NCI-H510A (cell line): ENCODE measurements around the gene NDUFB10.

ENCODE experiments used
- DNase-seq: peaks from one replicate; lab custom pipeline; 2025; lab: John Stamatoyannopoulos, UW

The NDUFB10 gene

GRCh38 chr16:1971796-1972489 lies 12.6 kb downstream of the NDUFB10 start, which contains the start of gene TBL3:
Gene TBL3 (plus strand): TSS chr16:1972053. CDS start chr16:1972165, 112 bp downstream.
- DNase-seq, result peak; percentile 81

- no peak for DNase-seq
Observed at GRCh38 chr16:1972490-1972877, 13.1 kb downstream of the NDUFB10 start.

- no peak for DNase-seq
Observed at GRCh38 chr16:1973461-1974156, 14.3 kb downstream of the NDUFB10 start.

DNA sequence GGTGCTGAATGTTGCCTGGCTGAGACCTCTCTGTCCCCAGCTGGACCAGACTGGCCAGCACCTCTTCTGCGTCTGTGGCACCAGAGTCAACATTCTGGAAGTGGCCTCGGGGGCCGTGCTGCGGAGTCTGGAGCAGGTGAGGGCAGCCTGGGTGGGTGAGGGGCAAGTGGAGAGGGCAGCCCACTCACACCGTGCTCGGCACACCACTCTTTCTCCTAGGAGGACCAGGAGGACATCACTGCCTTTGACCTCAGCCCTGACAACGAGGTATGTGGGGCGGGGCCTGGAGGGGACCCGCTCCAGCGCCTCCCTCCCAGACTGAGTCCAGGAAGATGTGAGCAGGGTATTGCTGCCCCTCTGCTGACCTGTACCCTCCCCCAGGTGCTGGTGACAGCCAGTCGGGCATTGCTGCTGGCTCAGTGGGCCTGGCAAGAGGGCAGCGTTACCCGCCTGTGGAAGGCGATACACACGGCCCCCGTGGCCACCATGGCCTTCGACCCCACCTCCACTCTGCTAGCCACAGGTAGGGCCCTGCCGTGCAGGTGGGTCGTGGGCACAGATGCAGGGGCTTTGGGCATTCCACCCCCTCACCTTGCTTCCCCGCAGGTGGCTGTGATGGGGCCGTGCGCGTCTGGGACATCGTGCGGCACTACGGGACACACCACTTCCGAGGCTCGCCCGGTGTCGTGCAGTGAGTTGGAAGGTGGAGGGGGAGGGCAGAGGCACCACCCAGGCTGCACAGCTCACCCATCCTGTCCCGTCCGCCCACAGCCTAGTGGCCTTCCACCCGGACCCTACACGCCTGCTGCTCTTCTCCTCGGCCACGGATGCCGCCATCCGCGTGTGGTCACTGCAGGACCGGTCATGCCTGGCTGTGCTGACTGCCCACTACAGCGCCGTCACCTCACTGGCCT lies 15.1 kb downstream of the NDUFB10 start:
- DNase-seq, result no peak

- DNase-seq, result no peak
Observed at GRCh38 chr16:1975432-1976215, 16.3 kb downstream of the NDUFB10 start.

GRCh38 chr16:1976216-1976520 lies 16.8 kb downstream of the NDUFB10 start:
- DNase-seq, result no peak

- no peak for DNase-seq
Observed at GRCh38 chr16:1976951-1977874, 17.9 kb downstream of the NDUFB10 start.

- no peak for DNase-seq
Observed at GRCh38 chr16:1977875-1978268, 18.5 kb downstream of the NDUFB10 start.

DNA sequence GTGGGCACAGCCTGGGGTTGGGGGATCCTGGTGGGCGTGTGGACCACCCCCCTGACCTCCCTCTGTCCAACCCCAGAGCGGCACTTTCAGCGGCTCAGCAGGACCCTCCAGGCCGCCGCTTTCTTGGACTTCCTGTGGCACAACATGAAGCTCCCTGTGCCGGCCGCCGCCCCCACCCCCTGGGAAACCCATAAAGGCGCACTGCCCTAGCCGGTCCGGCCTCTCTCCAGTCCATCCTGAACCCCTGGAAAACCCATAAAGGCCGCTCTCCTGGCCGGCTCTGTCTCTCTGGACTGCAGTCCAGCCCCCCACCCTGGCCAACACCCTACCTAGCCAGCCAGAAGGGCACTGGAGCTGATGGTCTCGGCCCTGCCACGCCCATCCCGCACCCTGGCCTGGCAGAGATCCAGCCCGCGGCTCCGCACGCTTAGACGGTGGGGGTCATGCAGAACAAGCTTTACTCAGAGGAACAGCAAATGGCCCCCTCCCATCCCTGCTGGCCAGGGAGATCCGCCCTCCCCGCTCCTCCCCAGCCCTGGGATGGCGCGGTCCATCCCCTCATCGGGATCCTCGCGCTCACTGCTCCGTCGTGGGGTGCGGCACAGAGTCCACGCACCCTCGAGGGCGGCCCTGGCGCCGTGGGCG lies 19.3 kb downstream of the NDUFB10 start:
- no peak for DNase-seq

GRCh38 chr16:1979271-1980029 lies 20.1 kb downstream of the NDUFB10 start:
- no peak for DNase-seq

- no peak for DNase-seq
Observed at GRCh38 chr16:1980030-1980769, 20.9 kb downstream of the NDUFB10 start.

DNA sequence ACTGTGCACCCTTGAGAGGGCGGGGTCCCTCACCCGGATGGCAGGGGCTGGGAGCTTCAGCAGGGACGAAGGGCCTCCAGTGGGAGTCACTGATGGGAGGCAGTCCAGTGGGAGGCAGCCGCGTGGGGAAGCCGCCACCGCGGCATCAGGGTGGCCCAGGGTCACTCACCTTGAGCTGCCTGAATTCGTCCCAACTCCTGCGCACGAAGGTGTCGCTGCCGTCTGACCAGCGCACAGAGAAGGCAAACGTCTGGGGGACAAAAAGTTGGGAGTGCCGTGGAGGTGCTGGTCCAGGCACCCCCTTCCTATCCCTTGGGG lies 21.4 kb downstream of the NDUFB10 start:
- no peak for DNase-seq

GRCh38 chr16:1981398-1981836 lies 22.1 kb downstream of the NDUFB10 start, which contains the start of gene NOXO1:
Gene NOXO1 (minus strand): TSS chr16:1981469. CDS start chr16:1981179, 290 bp downstream.
- no peak for DNase-seq

- DNase-seq, result no peak
Observed at GRCh38 chr16:1982013-1982433, 22.7 kb downstream of the NDUFB10 start.

- DNase-seq, result no peak
Observed at GRCh38 chr16:1982991-1983543, 23.7 kb downstream of the NDUFB10 start.

- peak; percentile 73 for DNase-seq
Observed at GRCh38 chr16:1983544-1984346, 24.4 kb downstream of the NDUFB10 start, which contains the start of gene GFER. Gene GFER (plus strand): TSS chr16:1984193. CDS start chr16:1984219, 26 bp downstream.
